ENCODE data around the gene SYP.

DNA sequence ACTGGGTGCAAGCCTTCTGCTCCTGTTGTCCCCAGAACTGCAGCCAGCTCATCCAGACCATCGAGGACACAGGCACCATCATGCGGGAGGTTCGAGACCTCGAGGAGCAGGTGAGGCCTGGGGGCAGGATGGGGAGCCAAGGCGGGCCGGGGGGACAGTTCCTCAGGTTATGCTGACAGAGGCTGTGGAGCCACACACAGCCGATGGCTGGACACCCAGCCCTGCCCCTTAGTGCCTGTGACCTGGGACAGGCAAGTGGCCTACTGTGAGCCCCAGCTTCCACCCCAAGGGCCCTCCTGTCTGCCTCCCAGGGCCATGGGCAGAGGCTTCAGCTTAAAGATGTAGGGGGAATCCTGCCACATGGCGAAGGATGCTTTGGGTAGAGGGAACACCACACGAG is 49.6 kb upstream of the SYP start:
- no peak for TF ChIP-seq POLR2A (IDR thresholded peaks at IDR 0.05)
- TF ChIP-seq, protein P1, sequence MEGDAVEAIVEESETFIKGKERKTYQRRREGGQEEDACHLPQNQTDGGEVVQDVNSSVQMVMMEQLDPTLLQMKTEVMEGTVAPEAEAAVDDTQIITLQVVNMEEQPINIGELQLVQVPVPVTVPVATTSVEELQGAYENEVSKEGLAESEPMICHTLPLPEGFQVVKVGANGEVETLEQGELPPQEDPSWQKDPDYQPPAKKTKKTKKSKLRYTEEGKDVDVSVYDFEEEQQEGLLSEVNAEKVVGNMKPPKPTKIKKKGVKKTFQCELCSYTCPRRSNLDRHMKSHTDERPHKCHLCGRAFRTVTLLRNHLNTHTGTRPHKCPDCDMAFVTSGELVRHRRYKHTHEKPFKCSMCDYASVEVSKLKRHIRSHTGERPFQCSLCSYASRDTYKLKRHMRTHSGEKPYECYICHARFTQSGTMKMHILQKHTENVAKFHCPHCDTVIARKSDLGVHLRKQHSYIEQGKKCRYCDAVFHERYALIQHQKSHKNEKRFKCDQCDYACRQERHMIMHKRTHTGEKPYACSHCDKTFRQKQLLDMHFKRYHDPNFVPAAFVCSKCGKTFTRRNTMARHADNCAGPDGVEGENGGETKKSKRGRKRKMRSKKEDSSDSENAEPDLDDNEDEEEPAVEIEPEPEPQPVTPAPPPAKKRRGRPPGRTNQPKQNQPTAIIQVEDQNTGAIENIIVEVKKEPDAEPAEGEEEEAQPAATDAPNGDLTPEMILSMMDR (IDR thresholded peaks at IDR 0.05): no peak
- no peak for TF ChIP-seq POLR2AphosphoS5 (IDR thresholded peaks at IDR 0.05)

Measured in breast epithelium (tissue), 3 donors.